Lower leg skin (tissue), 3 donors: ENCODE data around the gene CD109.

ENCODE experiments used
- CTCF ChIP-seq, 3 donors: fragments of 450-650 bp; IDR thresholded peaks; one replicate each; pipeline ENCODE4 v1.5.1; 2016; ENCODE audit warnings: antibody characterized with exemption in 3 of 3, mild to moderate bottlenecking in 3 of 3, moderate library complexity in 2 of 3
- POLR2A ChIP-seq, 2 donors: fragments of 450-650 bp; IDR thresholded peaks; one replicate each; pipeline ENCODE4 v1.6.1; 2016 to 2017; ENCODE audit warnings: antibody characterized with exemption in 2 of 2, mild to moderate bottlenecking in 1 of 2, moderate library complexity in 1 of 2

- no peak for TF ChIP-seq CTCF (IDR thresholded peaks at IDR 0.05)
- TF ChIP-seq POLR2A (IDR thresholded peaks at IDR 0.05), result no peak
Measured at GRCh38 chr6:73704260-73704659, 8.3 kb downstream of the CD109 start.
